Choroid plexus epithelial cell (primary cell): Measurements from ENCODE around the gene C2.

ENCODE experiments used
- DNase-seq: peaks from one replicate; pipeline ENCODE4 v3.0.0-alpha.2; 2010; ENCODE audit warnings: low read depth
- H3K4me3 ChIP-seq: 2 replicates; pipeline ENCODE4 v1.5.1; 2011; ENCODE audit warnings: low read depth, mild to moderate bottlenecking, control low read depth, low read length, moderate library complexity
- CTCF ChIP-seq: conservative IDR thresholded peaks from 2 replicates; pipeline ENCODE4 v1.5.1; 2011; ENCODE audit warnings: low read depth, mild to moderate bottlenecking, control low read depth, inconsistent platforms, low read length, moderate library complexity

The C2 gene

GRCh38 chr6:31927242-31927862, at the start of gene C2:
C2 (plus strand) TSS chr6:31927717; CDS start chr6:31927753, 36 bp downstream.
- no peak for TF ChIP-seq CTCF
- no peak for DNase-seq
- no peak within 1 kb of the TSS for H3K4me3 ChIP-seq

DNA sequence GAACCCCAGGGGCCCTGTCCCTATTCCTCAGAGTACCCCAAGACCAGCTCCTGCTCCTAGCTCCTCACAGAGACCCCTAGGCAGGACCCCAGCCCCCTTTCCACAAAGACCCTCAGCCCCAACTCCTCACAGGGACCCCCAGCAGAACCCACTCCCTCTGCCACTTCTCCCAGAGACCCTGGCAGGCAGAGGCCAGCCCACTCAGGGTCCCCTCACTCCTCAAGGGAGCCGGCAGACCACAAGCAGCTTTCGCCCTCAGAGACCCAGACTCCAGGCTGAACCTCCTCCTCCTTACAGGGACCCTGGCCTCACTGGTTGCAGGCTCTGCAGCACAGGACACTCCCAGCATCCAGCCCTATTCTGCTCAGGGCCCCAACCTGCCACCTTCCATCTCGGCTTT, 49.3 kb upstream of the C2 start:
- no peak for DNase-seq
- no peak overlapping the region for H3K4me3 ChIP-seq

DNA sequence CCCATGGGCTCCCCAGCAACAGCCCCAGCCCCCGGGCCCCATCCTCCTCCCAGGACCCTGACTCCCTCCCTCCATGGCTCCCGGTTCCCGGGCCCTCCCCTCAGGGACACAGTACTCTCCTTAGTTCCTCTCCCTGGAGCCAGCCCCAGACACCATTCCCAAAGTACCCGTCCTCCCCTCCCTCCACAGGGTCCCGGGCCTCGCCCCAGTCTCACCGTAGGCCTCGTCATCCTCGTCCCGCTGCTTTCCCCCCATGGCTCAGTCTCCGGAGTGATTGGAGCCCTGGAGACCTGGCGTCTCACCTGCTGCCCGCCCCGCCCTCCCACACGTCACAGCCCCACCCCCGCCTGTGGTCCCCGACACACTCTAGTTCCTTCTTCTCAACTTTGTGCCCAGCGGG, 48.8 kb upstream of the C2 start, which contains the start of gene SLC44A4:
SLC44A4 (minus strand) TSS at position 272 of the 400 bp plus-strand sequence; CDS start at position 255, 17 bp downstream.
- no peak for TF ChIP-seq CTCF
- no peak for DNase-seq
- no peak within 1 kb of the TSS for H3K4me3 ChIP-seq

More for the DNA sequence above, 49.3 kb upstream of the C2 start:
- TF ChIP-seq CTCF, result no peak

DNA sequence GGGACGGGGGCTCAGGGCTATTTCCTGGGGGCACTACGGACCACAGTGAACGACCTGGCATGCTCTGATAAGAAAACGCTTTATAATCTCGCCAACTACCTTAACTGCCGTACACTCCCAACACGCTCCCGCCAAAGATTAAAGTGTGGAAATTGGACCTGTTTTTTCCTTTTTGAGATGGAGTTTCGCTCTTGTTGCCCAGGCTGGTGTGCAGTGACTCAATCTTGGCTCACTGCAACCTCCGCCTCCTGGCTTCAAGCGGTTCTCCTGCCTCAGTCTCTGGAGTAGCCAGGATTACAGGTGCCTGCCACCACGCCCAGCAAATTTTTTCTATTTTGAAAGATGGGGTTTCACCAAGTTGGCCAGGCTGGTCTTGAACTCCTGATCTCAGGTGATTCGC, 48.4 kb upstream of the C2 start:
- TF ChIP-seq CTCF, result no peak
- DNase-seq, result no peak
- no peak overlapping the region for H3K4me3 ChIP-seq

DNA sequence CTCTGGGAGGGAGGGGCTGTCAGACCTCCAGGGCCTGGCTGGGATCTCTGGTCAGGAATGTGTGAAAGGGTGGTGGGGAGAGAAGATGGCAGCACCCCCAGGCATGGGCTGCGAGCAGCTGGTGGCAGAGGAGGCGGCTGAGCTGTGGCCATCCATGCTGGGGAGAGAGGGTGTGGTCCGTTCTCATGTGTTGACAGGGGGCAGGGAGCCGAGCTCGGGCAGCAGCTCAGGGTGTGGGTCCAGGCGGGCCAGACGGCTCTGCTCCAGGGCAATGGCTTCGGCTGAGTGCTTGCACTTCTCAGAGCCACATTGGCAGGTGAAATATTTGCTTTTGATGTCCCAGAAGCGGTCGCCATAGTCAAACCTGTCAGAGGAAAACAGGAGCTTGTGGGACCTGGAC, 47.6 kb upstream of the C2 start:
- no peak overlapping the region for H3K4me3 ChIP-seq
- no peak for DNase-seq
- no peak for TF ChIP-seq CTCF

GRCh38 chr6:31880616-31881015, 46.9 kb upstream of the C2 start:
- H3K4me3 ChIP-seq, result no peak overlapping the region
- DNase-seq, result no peak
- TF ChIP-seq CTCF, result no peak

DNA sequence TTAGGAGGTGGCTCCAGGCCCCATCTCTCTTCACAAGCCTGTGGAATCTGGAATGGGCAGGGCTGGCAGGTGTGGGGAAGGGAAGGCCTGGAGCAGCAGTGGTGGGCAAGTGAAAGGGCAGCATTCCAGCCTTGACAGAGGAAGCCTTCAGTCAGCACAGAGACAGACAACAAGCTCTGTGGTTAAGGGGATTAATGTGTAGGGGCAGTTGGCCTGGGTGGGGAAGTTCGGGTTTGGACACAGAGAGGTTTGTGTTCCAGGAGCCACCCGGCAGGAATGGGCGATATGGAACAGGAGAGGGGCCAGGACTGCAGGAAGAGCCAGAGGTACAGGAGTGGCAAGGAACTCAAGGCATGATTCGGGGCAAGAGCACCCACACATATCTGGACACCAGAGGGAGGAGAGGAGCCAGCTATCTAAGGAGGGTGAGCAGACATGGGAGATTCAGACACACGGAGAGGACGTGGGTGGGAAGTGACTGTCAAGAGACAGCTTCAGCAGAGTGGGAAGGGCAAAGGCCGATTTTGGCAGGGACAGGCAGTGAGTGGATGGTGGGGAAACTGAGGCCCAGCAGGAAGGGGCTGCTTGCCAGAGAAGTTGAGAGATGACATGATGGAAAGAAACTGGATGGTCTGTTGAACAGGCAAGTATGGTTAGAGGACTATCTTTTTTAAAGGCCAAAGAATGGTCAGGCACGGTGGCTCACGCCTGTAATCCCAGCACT, 46.2 kb upstream of the C2 start:
- no peak overlapping the region for H3K4me3 ChIP-seq
- no peak for DNase-seq
- TF ChIP-seq CTCF, result no peak
